ENCODE results near the gene EXTL2. TPM values are rescaled to one million over a fixed set of nuclear protein-coding genes. Genes with fewer than 3 reads are reported as not detected.
A peak's percentile ranks its signal among the peaks of the same experiment; 100 is the strongest.

The EXTL2 gene
- total and polyA plus RNA-seq, 4 donors: 3.6 to 8.7 (median 7.6) TPM

DNA sequence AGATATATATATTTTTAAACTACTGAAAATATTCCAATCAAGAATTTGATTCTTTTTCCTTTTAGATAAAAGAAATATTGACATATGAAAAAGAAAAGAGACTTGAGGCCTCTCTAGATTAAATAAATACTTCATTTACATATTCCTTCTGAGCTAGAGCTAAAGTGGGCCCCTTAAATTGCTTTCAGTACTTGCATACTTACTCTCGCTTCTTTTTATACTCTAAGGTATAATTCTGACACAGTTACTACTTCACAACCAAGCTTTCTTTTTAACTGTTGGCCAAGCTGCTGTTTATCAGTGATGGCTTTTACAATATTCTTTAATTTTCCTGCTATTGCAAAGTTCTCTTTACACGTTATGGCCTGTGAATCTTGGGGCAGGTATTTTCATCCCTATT is 24.6 kb downstream of the EXTL2 start:
- Histone ChIP-seq H3K4me1 (ENCODE audit: control insufficient read depth in 4 of 4, insufficient read depth in 4 of 4, low read length in 3 of 4) (peaks cover 0 to 5% (median 2%) of the 10 kb centered on the region in 4 donors), H3K9me3 (ENCODE audit: control insufficient read depth in 4 of 4, low read length in 3 of 4) (no peaks in the 10 kb centered on the region), H3K36me3 (ENCODE audit: control insufficient read depth in 4 of 4, insufficient read depth in 3 of 4, low read depth in 1 of 4, low read length in 3 of 4) (no peaks in the 10 kb centered on the region), H3K4me3 (ENCODE audit: low read depth in 1 of 3, low read length in 3 of 3) (no peak overlapping the region), H3K27ac (ENCODE audit: low read depth in 1 of 2, low read length in 2 of 2) (no peak overlapping the region), H3K9ac (ENCODE audit: low read depth in 1 of 2, low read length in 2 of 2) (no peak overlapping the region), H3K27me3 (ENCODE audit: control insufficient read depth in 4 of 4, insufficient read depth in 4 of 4, low read length in 3 of 4) (no peaks in the 10 kb centered on the region)
- DNase-seq (ENCODE audit: low spot score): no peak
- no peak for TF ChIP-seq FOXA1 (IDR thresholded peaks at IDR 0.05)
- TF ChIP-seq YY1 (IDR thresholded peaks at IDR 0.05): no peak
- TF ChIP-seq, protein P1, sequence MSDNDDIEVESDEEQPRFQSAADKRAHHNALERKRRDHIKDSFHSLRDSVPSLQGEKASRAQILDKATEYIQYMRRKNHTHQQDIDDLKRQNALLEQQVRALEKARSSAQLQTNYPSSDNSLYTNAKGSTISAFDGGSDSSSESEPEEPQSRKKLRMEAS (IDR thresholded peaks at IDR 0.05): no peak
- TF ChIP-seq FOXA2 (IDR thresholded peaks at IDR 0.05): no peak
- 88% methylated on average over 2 of the region's 2 CpGs for WGBS

DNA sequence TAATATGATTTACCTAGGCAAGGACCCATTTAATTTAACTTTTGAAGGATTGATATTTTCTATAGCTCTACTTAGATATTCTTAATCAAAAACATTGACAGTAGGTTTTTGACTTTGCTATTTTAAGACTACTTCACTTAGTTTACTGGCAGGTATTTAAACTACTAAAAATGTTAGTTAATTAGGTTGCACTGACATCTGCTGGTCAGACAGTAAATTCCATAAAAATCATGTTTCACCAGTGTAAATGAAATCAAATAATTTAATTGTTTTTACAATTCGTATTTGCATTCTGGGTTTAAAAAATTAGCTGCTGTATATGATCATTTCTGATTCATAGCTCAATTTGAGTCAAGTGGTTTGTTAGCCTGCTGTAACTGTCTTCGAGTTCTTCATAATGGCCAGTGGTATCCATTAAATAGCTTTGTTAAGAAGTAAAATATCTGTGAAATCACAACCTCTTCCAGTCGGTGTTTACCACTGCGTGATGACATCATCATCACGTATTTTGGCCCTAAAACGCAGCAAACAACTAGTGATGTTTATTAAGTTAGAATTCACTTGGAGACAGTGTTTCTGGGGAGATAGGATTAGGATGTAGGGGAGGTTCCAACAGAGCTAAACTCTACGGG is 26.2 kb downstream of the EXTL2 start:
- 11% methylated on average over 7 of the region's 7 CpGs for WGBS
- TF ChIP-seq RAD21 (IDR thresholded peaks at IDR 0.05): peak; percentile 84 to 88
- TF ChIP-seq YY1 (IDR thresholded peaks at IDR 0.05): no peak
- TF ChIP-seq CTCF (IDR thresholded peaks at IDR 0.05; ENCODE audit: low read depth, low read length, missing input control): peak; percentile 62
- Histone ChIP-seq H3K4me1 (ENCODE audit: control insufficient read depth in 4 of 4, insufficient read depth in 4 of 4, low read length in 3 of 4) (no peaks in the 10 kb centered on the region), H3K27ac (ENCODE audit: low read depth in 1 of 2, low read length in 2 of 2) (no peak overlapping the region), H3K4me3 (ENCODE audit: low read depth in 1 of 3, low read length in 3 of 3) (no peak overlapping the region), H3K9me3 (ENCODE audit: control insufficient read depth in 4 of 4, low read length in 3 of 4) (no peaks in the 10 kb centered on the region), H3K27me3 (ENCODE audit: control insufficient read depth in 4 of 4, insufficient read depth in 4 of 4, low read length in 3 of 4) (no peaks in the 10 kb centered on the region), H3K9ac (ENCODE audit: low read depth in 1 of 2, low read length in 2 of 2) (no peak overlapping the region), H3K36me3 (ENCODE audit: control insufficient read depth in 4 of 4, insufficient read depth in 3 of 4, low read depth in 1 of 4, low read length in 3 of 4) (no peaks in the 10 kb centered on the region)
- DNase-seq (ENCODE audit: low spot score): no peak

DNA sequence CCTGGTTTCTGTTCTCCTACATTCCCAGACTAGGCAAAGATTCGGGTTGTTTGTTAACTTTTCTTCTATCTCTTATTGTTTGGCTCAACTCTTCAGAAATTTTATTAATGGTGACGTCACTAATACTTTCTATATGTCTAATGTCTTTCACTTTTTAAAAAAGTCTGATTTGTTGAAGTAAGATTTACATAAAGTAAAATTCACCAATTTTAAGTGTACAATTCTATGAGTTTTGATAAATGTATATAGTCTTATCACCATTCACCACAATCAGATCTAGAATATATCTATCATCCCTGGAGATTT is 27.8 kb downstream of the EXTL2 start:
- H3K4me1 ChIP-seq (ENCODE audit: control insufficient read depth in 4 of 4, insufficient read depth in 4 of 4, low read length in 3 of 4): no peaks in the 10 kb centered on the region
- H3K36me3 ChIP-seq (ENCODE audit: control insufficient read depth in 4 of 4, insufficient read depth in 3 of 4, low read depth in 1 of 4, low read length in 3 of 4): no peaks in the 10 kb centered on the region
- no peak overlapping the region for H3K9ac ChIP-seq (ENCODE audit: low read depth in 1 of 2, low read length in 2 of 2)
- no peak for DNase-seq (ENCODE audit: low spot score)
- 71% methylated on average over 2 of the region's 2 CpGs for WGBS
- TF ChIP-seq JUND (IDR thresholded peaks at IDR 0.05) (no peak), RXRA (IDR thresholded peaks at IDR 0.05) (no peak), REST (IDR thresholded peaks at IDR 0.05) (no peak), HNF4A (conservative IDR thresholded peaks at IDR 0.05) (no peak), ATF3 (IDR thresholded peaks at IDR 0.05) (no peak), EGR1 (IDR thresholded peaks at IDR 0.05; ENCODE audit: low read depth in 2 of 2) (no peak), YY1 (IDR thresholded peaks at IDR 0.05) (no peak), NR2F2 (IDR thresholded peaks at IDR 0.05) (no peak), GABPA (IDR thresholded peaks at IDR 0.05 in 1 of 2, conservative IDR thresholded peaks at IDR 0.05 in 1 of 2) (no peak)
- H3K9me3 ChIP-seq (ENCODE audit: control insufficient read depth in 4 of 4, low read length in 3 of 4): no peaks in the 10 kb centered on the region
- no peak overlapping the region for H3K27ac ChIP-seq (ENCODE audit: low read depth in 1 of 2, low read length in 2 of 2)
- H3K27me3 ChIP-seq (ENCODE audit: control insufficient read depth in 4 of 4, insufficient read depth in 4 of 4, low read length in 3 of 4): no peaks in the 10 kb centered on the region
- no peak overlapping the region for H3K4me3 ChIP-seq (ENCODE audit: low read depth in 1 of 3, low read length in 3 of 3)

Measured in liver (tissue), 9 donors.